Measurements from ENCODE around the gene VAPB. TPM values are rescaled to one million over a fixed set of nuclear protein-coding genes. Genes with fewer than 3 reads are reported as not detected.

VAPB gene
- total and polyA plus RNA-seq, 2 experiments from 2014 or later, result 8.8 to 37.0 TPM

DNA sequence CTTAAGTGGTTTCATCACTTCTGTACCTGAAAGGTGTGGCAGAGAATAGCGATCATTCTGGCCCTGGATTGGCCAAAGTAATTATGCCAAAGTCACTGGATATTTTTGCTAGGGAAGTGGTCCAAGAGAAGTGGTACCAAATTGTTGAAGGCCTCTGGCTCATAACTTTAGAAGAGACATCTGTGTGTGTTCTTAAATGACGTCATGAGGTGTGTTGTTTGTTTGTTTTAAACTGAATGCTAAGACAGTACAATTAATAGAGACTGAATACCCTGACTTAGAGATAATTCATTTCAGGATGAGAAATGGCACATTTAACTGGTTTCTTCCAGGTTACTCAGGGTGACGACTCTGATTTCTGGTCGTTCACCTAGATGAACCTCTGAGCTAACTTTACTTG lies 3.3 kb downstream of the VAPB start:
- no peak for DNase-seq
- H3K4me2 ChIP-seq (ENCODE audit: unreplicated experiment), result no peak overlapping the region
- peaks cover 81% of the 10 kb centered on the region for H3K79me2 ChIP-seq (ENCODE audit: insufficient read depth)
- no peak for TF ChIP-seq EZH2 (IDR thresholded peaks at IDR 0.05; ENCODE audit: insufficient read depth, poor library complexity, severe bottlenecking)
- TF ChIP-seq EZH2phosphoT487 (IDR thresholded peaks at IDR 0.05; ENCODE audit: insufficient read depth, low read depth), result no peak
- H3K27me3 ChIP-seq (replicated peaks; ENCODE audit: insufficient read depth), result no peaks in the 10 kb centered on the region
- H3K9me3 ChIP-seq (ENCODE audit: low read depth), result no peaks in the 10 kb centered on the region
- H4K20me1 ChIP-seq (ENCODE audit: insufficient read depth), result peaks cover 16% of the 10 kb centered on the region
- H3K9ac ChIP-seq, result no peak overlapping the region
- in situ Hi-C loops (cut with MboI), result no loop called here
- no peaks in the 10 kb centered on the region for H3K36me3 ChIP-seq (ENCODE audit: low read depth)
- H3K9me2 ChIP-seq (ENCODE audit: insufficient read depth), result no peaks in the 10 kb centered on the region
- H3K4me1 ChIP-seq (ENCODE audit: insufficient read depth), result peaks cover 31% of the 10 kb centered on the region
- H2AFZ ChIP-seq, result no peak overlapping the region
- H3F3A ChIP-seq (ENCODE audit: insufficient read depth), result peaks cover 20% of the 10 kb centered on the region
- H3K27ac ChIP-seq, result peak overlapping the region; percentile 46
- H3K4me3 ChIP-seq, result no peak overlapping the region
- WGBS, 2 experiments (ENCODE audit: low coverage in 1 of 2, low lambda C conversion rate in 2 of 2, missing lambda C conversion rate in 2 of 2), result 81 to 87% methylated on average over 4 of the region's 4 CpGs

DNA sequence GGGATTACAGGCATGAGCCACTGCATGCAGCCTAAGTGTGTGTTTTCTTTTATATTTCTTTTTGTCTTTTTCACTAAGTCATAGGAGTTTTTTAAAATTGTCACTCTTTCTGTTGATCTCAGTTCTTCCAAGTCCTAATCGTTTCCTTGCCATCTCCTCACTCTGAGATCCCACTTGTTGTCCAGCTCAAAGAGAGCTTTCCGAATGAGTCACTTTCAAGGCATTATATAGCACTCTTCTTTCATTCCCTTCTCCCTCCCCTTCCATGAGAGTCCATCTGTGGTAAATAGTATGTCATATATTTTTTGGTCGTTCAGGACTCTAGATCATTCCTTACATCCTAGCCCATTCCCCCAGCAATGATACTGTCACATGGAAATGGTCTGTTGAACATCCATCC lies 4.3 kb downstream of the VAPB start:
- no peak for TF ChIP-seq EZH2phosphoT487 (IDR thresholded peaks at IDR 0.05; ENCODE audit: insufficient read depth, low read depth)
- Histone ChIP-seq H3K9ac (no peak overlapping the region), H3K4me1 (ENCODE audit: insufficient read depth) (peaks cover 31% of the 10 kb centered on the region), H3K36me3 (ENCODE audit: low read depth) (no peaks in the 10 kb centered on the region), H4K20me1 (ENCODE audit: insufficient read depth) (peaks cover 24% of the 10 kb centered on the region), H3K4me3 (no peak overlapping the region), H3K9me3 (ENCODE audit: low read depth) (no peaks in the 10 kb centered on the region), H3F3A (ENCODE audit: insufficient read depth) (peaks cover 20% of the 10 kb centered on the region), H3K27me3 (replicated peaks; ENCODE audit: insufficient read depth) (no peaks in the 10 kb centered on the region), H3K9me2 (ENCODE audit: insufficient read depth) (no peaks in the 10 kb centered on the region), H3K4me2 (ENCODE audit: unreplicated experiment) (peak overlapping the region; percentile 19), H2AFZ (no peak overlapping the region), H3K27ac (peak overlapping the region; percentile 46), H3K79me2 (ENCODE audit: insufficient read depth) (peaks cover 91% of the 10 kb centered on the region)
- 17 to 25% methylated on average over 3 of the region's 3 CpGs for WGBS, 2 experiments (ENCODE audit: low coverage in 1 of 2, low lambda C conversion rate in 2 of 2, missing lambda C conversion rate in 2 of 2)
- in situ Hi-C loops (cut with MboI), result no loop called here
- DNase-seq, result peak; percentile 81

DNA sequence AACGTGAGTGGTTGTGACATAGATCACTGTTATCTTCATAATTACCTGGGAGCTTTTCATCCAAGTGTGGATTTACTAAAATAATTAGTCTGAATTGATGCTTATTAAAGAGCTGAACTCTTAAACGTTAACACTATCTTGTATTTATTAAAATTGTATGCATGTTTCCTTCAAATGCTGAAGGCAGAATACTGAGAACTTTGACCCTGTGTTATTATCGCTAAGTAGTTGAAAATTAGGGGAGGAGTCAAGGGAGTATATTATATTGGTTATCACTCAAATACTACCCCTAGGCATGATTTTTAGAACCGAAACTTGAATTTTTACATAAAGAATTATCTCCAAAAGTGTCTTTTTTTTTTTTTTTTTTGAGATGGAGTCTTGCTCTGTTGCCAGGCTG lies 5.8 kb downstream of the VAPB start:
- Histone ChIP-seq H2AFZ (no peak overlapping the region), H3K27me3 (replicated peaks; ENCODE audit: insufficient read depth) (no peaks in the 10 kb centered on the region), H3K9me2 (ENCODE audit: insufficient read depth) (no peaks in the 10 kb centered on the region), H4K20me1 (ENCODE audit: insufficient read depth) (peaks cover 27% of the 10 kb centered on the region), H3K4me3 (no peak overlapping the region), H3K36me3 (ENCODE audit: low read depth) (no peaks in the 10 kb centered on the region), H3K4me1 (ENCODE audit: insufficient read depth) (peaks cover 31% of the 10 kb centered on the region), H3K27ac (no peak overlapping the region), H3K9ac (no peak overlapping the region), H3K9me3 (ENCODE audit: low read depth) (no peaks in the 10 kb centered on the region), H3F3A (ENCODE audit: insufficient read depth) (peaks cover 20% of the 10 kb centered on the region), H3K4me2 (ENCODE audit: unreplicated experiment) (no peak overlapping the region), H3K79me2 (ENCODE audit: insufficient read depth) (peaks cover 100% of the 10 kb centered on the region)
- TF ChIP-seq EZH2 (IDR thresholded peaks at IDR 0.05; ENCODE audit: insufficient read depth, poor library complexity, severe bottlenecking), result no peak
- TF ChIP-seq EZH2phosphoT487 (IDR thresholded peaks at IDR 0.05; ENCODE audit: insufficient read depth, low read depth), result no peak
- 86 to 88% methylated on average over 4 of the region's 4 CpGs for WGBS, 2 experiments (ENCODE audit: low coverage in 1 of 2, low lambda C conversion rate in 2 of 2, missing lambda C conversion rate in 2 of 2)
- DNase-seq, result no peak
- in situ Hi-C loops (cut with MboI), result no loop called here

DNA sequence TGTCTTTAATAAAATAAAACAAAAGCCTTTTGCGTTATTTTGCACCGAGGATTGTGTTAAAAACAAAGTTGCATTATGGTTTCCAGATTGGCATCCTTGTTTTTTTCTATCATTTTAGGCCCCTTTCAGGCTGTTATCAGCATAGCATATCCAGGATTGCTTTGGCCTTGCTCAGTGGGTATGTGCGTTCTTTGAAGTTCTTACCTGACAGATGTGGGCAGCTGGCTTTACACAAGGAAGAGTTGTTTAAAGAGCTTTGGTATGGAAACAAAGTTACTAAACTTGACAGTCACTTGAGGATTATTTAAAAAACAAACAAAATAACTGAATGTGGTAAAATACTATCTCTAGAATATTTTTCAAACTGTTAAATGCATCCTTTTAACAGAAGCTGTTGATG lies 6.6 kb downstream of the VAPB start:
- no peak overlapping the region for H3K4me3 ChIP-seq
- DNase-seq, result no peak
- no peak overlapping the region for H3K4me2 ChIP-seq (ENCODE audit: unreplicated experiment)
- peaks cover 20% of the 10 kb centered on the region for H3F3A ChIP-seq (ENCODE audit: insufficient read depth)
- TF ChIP-seq EZH2 (IDR thresholded peaks at IDR 0.05; ENCODE audit: insufficient read depth, poor library complexity, severe bottlenecking), result no peak
- TF ChIP-seq EZH2phosphoT487 (IDR thresholded peaks at IDR 0.05; ENCODE audit: insufficient read depth, low read depth), result no peak
- in situ Hi-C loops (cut with MboI), result no loop called here
- H3K9me2 ChIP-seq (ENCODE audit: insufficient read depth), result no peaks in the 10 kb centered on the region
- no peak overlapping the region for H3K9ac ChIP-seq
- peaks cover 27% of the 10 kb centered on the region for H4K20me1 ChIP-seq (ENCODE audit: insufficient read depth)
- H3K27me3 ChIP-seq (replicated peaks; ENCODE audit: insufficient read depth), result no peaks in the 10 kb centered on the region
- 69 to 75% methylated on average over 3 of the region's 3 CpGs for WGBS, 2 experiments (ENCODE audit: low coverage in 1 of 2, low lambda C conversion rate in 2 of 2, missing lambda C conversion rate in 2 of 2)
- peaks cover 100% of the 10 kb centered on the region for H3K79me2 ChIP-seq (ENCODE audit: insufficient read depth)
- H3K9me3 ChIP-seq (ENCODE audit: low read depth), result no peaks in the 10 kb centered on the region
- H3K4me1 ChIP-seq (ENCODE audit: insufficient read depth), result peaks cover 23% of the 10 kb centered on the region
- no peak overlapping the region for H2AFZ ChIP-seq
- H3K36me3 ChIP-seq (ENCODE audit: low read depth), result no peaks in the 10 kb centered on the region
- H3K27ac ChIP-seq, result no peak overlapping the region

DNA sequence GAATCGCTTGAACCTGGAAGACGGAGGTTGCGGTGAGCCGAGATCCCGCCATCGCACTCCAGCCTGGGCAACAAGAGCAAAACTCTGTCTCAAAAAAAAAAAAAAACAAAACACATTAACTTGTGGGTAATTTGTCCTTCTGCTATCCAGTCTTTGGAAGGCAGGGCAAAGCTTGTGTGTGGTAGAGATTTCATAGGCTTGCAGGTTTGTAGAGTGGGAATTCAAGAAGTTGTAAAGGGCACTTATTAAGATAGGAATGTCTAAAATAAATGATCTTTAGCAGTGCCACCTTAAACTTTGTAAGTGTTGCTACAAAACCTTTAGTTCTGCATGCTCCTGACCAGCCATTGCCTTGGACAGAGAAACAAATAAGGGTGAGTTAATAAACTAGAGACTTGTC lies 8.4 kb downstream of the VAPB start:
- Histone ChIP-seq H3K27ac (no peak overlapping the region), H3K4me1 (ENCODE audit: insufficient read depth) (peaks cover 15% of the 10 kb centered on the region), H3K27me3 (replicated peaks; ENCODE audit: insufficient read depth) (no peaks in the 10 kb centered on the region), H3K79me2 (ENCODE audit: insufficient read depth) (peaks cover 100% of the 10 kb centered on the region), H3F3A (ENCODE audit: insufficient read depth) (peaks cover 13% of the 10 kb centered on the region), H3K4me3 (no peak overlapping the region), H3K9me3 (ENCODE audit: low read depth) (no peaks in the 10 kb centered on the region), H3K4me2 (ENCODE audit: unreplicated experiment) (no peak overlapping the region), H3K9me2 (ENCODE audit: insufficient read depth) (no peaks in the 10 kb centered on the region), H3K9ac (no peak overlapping the region), H3K36me3 (ENCODE audit: low read depth) (no peaks in the 10 kb centered on the region), H2AFZ (no peak overlapping the region), H4K20me1 (ENCODE audit: insufficient read depth) (peaks cover 26% of the 10 kb centered on the region)
- DNase-seq, result no peak
- TF ChIP-seq EZH2 (IDR thresholded peaks at IDR 0.05; ENCODE audit: insufficient read depth, poor library complexity, severe bottlenecking) (no peak), EZH2phosphoT487 (IDR thresholded peaks at IDR 0.05; ENCODE audit: insufficient read depth, low read depth) (no peak)
- in situ Hi-C loops (cut with MboI), result no loop called here
- WGBS, 2 experiments (ENCODE audit: low coverage in 1 of 2, low lambda C conversion rate in 2 of 2, missing lambda C conversion rate in 2 of 2), result 97 to 100% methylated on average over 6 of the region's 6 CpGs

Data from GM23248 (cell line).